H1 (cell line): ENCODE data around the gene TNS3. TPM values are rescaled to one million over a fixed set of nuclear protein-coding genes. Genes with fewer than 3 reads are reported as not detected.

Experiments
- FOSL1 ChIP-seq: IDR thresholded peaks from 2 replicates; pipeline ENCODE4 v1.6.1; 2011; ENCODE audit warnings: mild to moderate bottlenecking, low read depth, low read length, moderate library complexity; ENCODE audit not compliant: insufficient read depth
- JUND ChIP-seq: IDR thresholded peaks from 2 replicates; pipeline ENCODE4 v1.6.1; 2011; ENCODE audit warnings: mild to moderate bottlenecking, improper control_type of control experiment, low read length
- SRF ChIP-seq: IDR thresholded peaks from 2 replicates; pipeline ENCODE4 v1.6.1; 2011; ENCODE audit warnings: mild to moderate bottlenecking, low read depth, low read length, moderate library complexity
- polyA plus RNA-seq, 7 experiments: library from polyadenylated mRNA; depleted of rRNA in 3 of 7; stranded (reverse) in 5 of 7; unstranded in 2 of 7; fragments of >200 nt in 5 of 7; fragments of 200-250 nt in 2 of 7; gene quantifications; 1 replicate in 5 of 7; 2 replicates in 1 of 7; 4 replicates in 1 of 7; pipeline versions ENCODE4 v1.2.1 to v1.2.3, GENCODE V29; 2011 to 2013; ENCODE audit warnings: missing spikeins in 2 of 7, mixed read lengths in 2 of 7
- total RNA-seq: library from RNA; stranded (reverse); fragmentation: NEBNext Ultra II Directional; extraction: Animal tissue kit (Norgen Biotek cat#: 25700); gene quantifications from 2 replicates; pipeline ENCODE4 v1.2.1, GENCODE V29; 2021

TNS3 gene
- total and polyA plus RNA-seq, 2 of the 8 experiments (the other 6 are each of a cell fraction or from before 2014, with no cell fraction given) = 11.9 to 24.2 TPM

DNA sequence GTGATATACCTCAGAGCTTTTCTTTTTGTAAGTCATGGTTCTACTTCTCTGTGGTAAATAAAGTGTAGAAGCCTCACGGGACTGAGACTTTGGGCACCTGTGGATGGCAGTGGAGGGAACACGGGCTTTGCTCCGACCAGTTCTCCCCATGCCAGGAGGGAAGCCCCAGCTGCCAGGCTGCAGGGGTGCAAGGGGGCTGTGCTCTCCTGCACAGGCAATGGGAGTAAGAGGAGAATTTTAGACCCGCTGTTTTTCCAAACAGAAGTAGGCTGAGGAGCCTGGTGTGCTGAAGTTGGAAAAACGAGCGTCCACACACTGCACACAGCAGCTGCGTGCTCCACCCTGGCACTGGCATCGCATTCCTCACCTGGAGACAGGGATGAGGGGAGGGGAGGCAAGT, 282.4 kb downstream of the TNS3 start (continued):
- no peak for TF ChIP-seq FOSL1
- TF ChIP-seq SRF = no peak
- TF ChIP-seq JUND = no peak
